H1 (cell line): Measurements from ENCODE around the gene TRAF4. TPM values are rescaled to one million over a fixed set of nuclear protein-coding genes. Genes with fewer than 3 reads are reported as not detected.

Experiments
- CTCF ChIA-PET: fragments of 300-600 bp; sonication (Branson Sonifier 250); formaldehyde crosslinking; loops from one replicate; lab custom pipeline; 2021; ENCODE audit not compliant: partially characterized antibody; lab: Charles Lee
- POLR2A ChIA-PET: fragments of 300-600 bp; sonication (Branson Sonifier 250); formaldehyde crosslinking; loops from one replicate; lab custom pipeline; 2021; ENCODE audit warnings: inconsistent platforms; ENCODE audit not compliant: partially characterized antibody; lab: Charles Lee
- DNase-seq, 2 experiments: peaks; one replicate each; pipeline versions ENCODE4 v3.0.0 to v3.0.0-alpha.2; 2010 to 2022; ENCODE audit warnings: low spot score in 2 of 2, low read depth in 1 of 2, mixed read lengths in 1 of 2
- FAIRE-seq: peaks from 2 replicates; lab custom pipeline; 2011; peaks lifted over from hg19 to GRCh38; lab: Jason Lieb, UNC
- H2AFZ ChIP-seq: 2 replicates; pipeline ENCODE4 v1.8.1; 2012; ENCODE audit warnings: low read length, inconsistent platforms
- H2AK5ac ChIP-seq: 2 replicates; pipeline ENCODE4 v1.6.1; 2013; ENCODE audit warnings: low read depth, low read length
- H2BK120ac ChIP-seq: replicated peaks from 2 replicates; pipeline ENCODE3; 2013; ENCODE audit warnings: low read depth, low read length, inconsistent platforms
- H2BK12ac ChIP-seq: 2 replicates; pipeline ENCODE4 v1.6.1; 2013; ENCODE audit warnings: low read depth, low read length
- H2BK15ac ChIP-seq: 2 replicates; pipeline ENCODE4 v1.6.1; 2013; ENCODE audit warnings: low read length
- H2BK20ac ChIP-seq: 2 replicates; pipeline ENCODE4 v1.6.1; 2013; ENCODE audit warnings: low read length
- H2BK5ac ChIP-seq: 2 replicates; pipeline ENCODE4 v1.6.1; 2013; ENCODE audit warnings: low read depth, low read length
- H3K14ac ChIP-seq: 2 replicates; pipeline ENCODE4 v1.6.1; 2013; ENCODE audit warnings: inconsistent platforms; ENCODE audit not compliant: insufficient read length
- H3K18ac ChIP-seq: 2 replicates; pipeline ENCODE4 v1.6.1; 2013; ENCODE audit warnings: low read length; ENCODE audit errors: extremely low read depth
- H3K23ac ChIP-seq: 2 replicates; pipeline ENCODE4 v1.6.1; 2013; ENCODE audit warnings: inconsistent platforms; ENCODE audit not compliant: insufficient read length
- H3K23me2 ChIP-seq: 2 replicates; pipeline ENCODE4 v1.6.1; 2013; ENCODE audit warnings: low read depth, low read length
- H3K27ac ChIP-seq: 2 replicates; pipeline ENCODE4 v1.6.1; 2011; ENCODE audit warnings: low read depth, low read length, inconsistent platforms
- H3K27me3 ChIP-seq, 4 experiments: replicated peaks in 1 of 4; 1 replicate in 1 of 4; 2 replicates in 3 of 4; pipeline versions ENCODE4 v1.6.1 to v1.8.1; 2011 to 2013; ENCODE audit warnings: low read length in 3 of 4, mild to moderate bottlenecking in 3 of 4, inconsistent platforms in 2 of 4, mixed read lengths in 2 of 4, moderate library complexity in 1 of 4; ENCODE audit not compliant: control insufficient read depth in 3 of 4, insufficient read depth in 3 of 4; ENCODE audit errors: extremely low read depth in 1 of 4
- H3K36me3 ChIP-seq, 4 experiments: 2 replicates each; pipeline versions ENCODE4 v1.6.1 to v1.8.1; 2011 to 2013; ENCODE audit warnings: mild to moderate bottlenecking in 4 of 4, low read length in 3 of 4, moderate library complexity in 2 of 4, control low read depth in 1 of 4, inconsistent platforms in 1 of 4; ENCODE audit not compliant: insufficient read depth in 4 of 4, control insufficient read depth in 2 of 4
- H3K4ac ChIP-seq: replicated peaks from 2 replicates; pipeline ENCODE3; 2013; ENCODE audit warnings: low read length, low read depth, mixed read lengths, inconsistent platforms; ENCODE audit not compliant: insufficient read length
- H3K4me1 ChIP-seq, 4 experiments: replicated peaks in 1 of 4; 1 replicate in 1 of 4; 2 replicates in 3 of 4; pipeline versions ENCODE4 v1.6.1 to v1.8.1; 2011 to 2013; ENCODE audit warnings: low read length in 3 of 4, inconsistent platforms in 2 of 4, mixed read lengths in 1 of 4; ENCODE audit not compliant: insufficient read depth in 4 of 4, control insufficient read depth in 3 of 4
- H3K4me2 ChIP-seq, 2 experiments: 2 replicates each; pipeline versions ENCODE4 v1.6.1 to v1.8.1; 2011 to 2013; ENCODE audit warnings: low read depth in 2 of 2, low read length in 2 of 2, control low read depth in 1 of 2, inconsistent platforms in 1 of 2, mild to moderate bottlenecking in 1 of 2; ENCODE audit not compliant: insufficient read depth in 1 of 2
- H3K4me3 ChIP-seq, 4 experiments: fragments of 200-600, 300-600 bp in 1 of 4; sonication (generic), shearing (Covaris generic), sonication (Bioruptor Twin) in 1 of 4; 2 replicates each; pipeline versions ENCODE4 v1.5.1 to v1.8.1; 2011 to 2016; ENCODE audit warnings: low read length in 4 of 4, low read depth in 3 of 4, control low read depth in 2 of 4, inconsistent platforms in 2 of 4, mild to moderate bottlenecking in 2 of 4, mixed read lengths in 1 of 4, moderate library complexity in 1 of 4; ENCODE audit not compliant: insufficient read depth in 2 of 4; ENCODE audit errors: extremely low read depth in 1 of 4
- H3K56ac ChIP-seq: replicated peaks from 2 replicates; pipeline ENCODE3; 2013; ENCODE audit warnings: low read depth, mild to moderate bottlenecking, mixed read lengths, low read length, inconsistent platforms; ENCODE audit not compliant: insufficient read length
- H3K79me1 ChIP-seq: 2 replicates; pipeline ENCODE4 v1.6.1; 2013; ENCODE audit warnings: low read depth, low read length, control low read depth
- H3K79me2 ChIP-seq, 2 experiments: 2 replicates each; pipeline versions ENCODE4 v1.6.1 to v1.8.1; 2012 to 2013; ENCODE audit warnings: low read length in 2 of 2, mild to moderate bottlenecking in 2 of 2, inconsistent platforms in 1 of 2; ENCODE audit not compliant: insufficient read depth in 2 of 2, control insufficient read depth in 1 of 2
- H3K9ac ChIP-seq, 4 experiments: replicated peaks in 1 of 4; 1 replicate in 1 of 4; 2 replicates in 3 of 4; pipeline versions ENCODE4 v1.6.1 to v1.8.1; 2011 to 2013; ENCODE audit warnings: low read depth in 3 of 4, low read length in 3 of 4, control low read depth in 2 of 4, mild to moderate bottlenecking in 2 of 4, moderate library complexity in 2 of 4, inconsistent platforms in 1 of 4; ENCODE audit errors: extremely low read depth in 1 of 4
- H3K9me3 ChIP-seq, 2 experiments: 2 replicates each; pipeline versions ENCODE4 v1.6.1 to v1.8.1; 2012 to 2013; ENCODE audit warnings: mild to moderate bottlenecking in 2 of 2, moderate library complexity in 2 of 2, control low read depth in 1 of 2, inconsistent platforms in 1 of 2, low read depth in 1 of 2, low read length in 1 of 2, mixed read lengths in 1 of 2; ENCODE audit not compliant: insufficient read depth in 2 of 2
- H4K20me1 ChIP-seq, 2 experiments: replicated peaks in 1 of 2; 2 replicates each; pipeline versions ENCODE3 to v1.8.1; 2011 to 2013; ENCODE audit warnings: inconsistent platforms in 2 of 2, low read length in 2 of 2, mild to moderate bottlenecking in 1 of 2; ENCODE audit not compliant: insufficient read depth in 2 of 2, control insufficient read depth in 1 of 2
- H4K5ac ChIP-seq: 2 replicates; pipeline ENCODE4 v1.6.1; 2013; ENCODE audit warnings: low read length, low read depth, mixed read lengths, inconsistent platforms; ENCODE audit not compliant: insufficient read length
- H4K8ac ChIP-seq: 2 replicates; pipeline ENCODE4 v1.8.0; 2013; ENCODE audit warnings: mild to moderate bottlenecking, moderate library complexity, low read length, inconsistent platforms; ENCODE audit not compliant: insufficient read depth; ENCODE audit errors: extremely low read depth
- H4K91ac ChIP-seq: replicated peaks from 2 replicates; pipeline ENCODE3; 2013; ENCODE audit warnings: low read length, mixed read lengths, inconsistent platforms; ENCODE audit not compliant: insufficient read length
- CEBPB ChIP-seq: IDR thresholded peaks from 2 replicates; pipeline ENCODE4 v1.6.1; 2012; ENCODE audit warnings: low read depth, low read length
- E2F6 ChIP-seq: IDR thresholded peaks from 2 replicates; pipeline ENCODE4 v1.6.1; 2012; ENCODE audit warnings: inconsistent platforms
- EGR1 ChIP-seq: IDR thresholded peaks from 2 replicates; pipeline ENCODE4 v1.6.1; 2011; ENCODE audit warnings: low read depth, low read length, borderline replicate concordance
- NANOG ChIP-seq: IDR thresholded peaks from 2 replicates; pipeline ENCODE4 v1.6.1; 2011; ENCODE audit warnings: low read length, low read depth, mild to moderate bottlenecking, inconsistent platforms; ENCODE audit not compliant: insufficient read depth, poor library complexity, severe bottlenecking
- POU5F1 ChIP-seq: IDR thresholded peaks from 2 replicates; pipeline ENCODE4 v1.6.1; 2011; ENCODE audit warnings: low read depth, mild to moderate bottlenecking, low read length, moderate library complexity
- SAP30 ChIP-seq: fragments of 300-600 bp; sonication (generic); IDR thresholded peaks from 2 replicates; pipeline ENCODE4 v1.7.1; 2012; ENCODE audit warnings: low read length, moderate library complexity, mild to moderate bottlenecking, inconsistent platforms; ENCODE audit not compliant: insufficient read depth, insufficient replicate concordance
- SIN3A ChIP-seq, 2 experiments: IDR thresholded peaks in 1 of 2; conservative IDR thresholded peaks in 1 of 2; 2 replicates each; pipeline ENCODE4 v1.6.1; 2011 to 2012; ENCODE audit warnings: low read length in 2 of 2, improper control_type of control experiment in 1 of 2, low read depth in 1 of 2, mild to moderate bottlenecking in 1 of 2
- TAF7 ChIP-seq: optimal IDR thresholded peaks from 2 replicates; pipeline ENCODE3; 2011; ENCODE audit warnings: low read depth, mild to moderate bottlenecking, inconsistent platforms, low read length, moderate library complexity, borderline replicate concordance
- TEAD4 ChIP-seq: IDR thresholded peaks from 2 replicates; pipeline ENCODE4 v1.6.1; 2012; ENCODE audit warnings: low read depth, low read length, inconsistent platforms, mixed read lengths
- ZNF274 ChIP-seq: IDR thresholded peaks from 2 replicates; pipeline ENCODE4 v1.7.0; 2012; ENCODE audit warnings: low read length, borderline replicate concordance; ENCODE audit errors: extremely low read depth
- WGBS, 2 experiments: shearing (Covaris generic) in 1 of 2; methylation state at CpG; one replicate each; pipeline versions ENCODE4 v1.1.6 to v1.1.7; 2013 to 2015; ENCODE audit warnings: low lambda C conversion rate in 2 of 2, mixed read lengths in 2 of 2, inconsistent platforms in 1 of 2, low coverage in 1 of 2, missing lambda C conversion rate in 1 of 2; ENCODE audit not compliant: insufficient replicate concordance in 2 of 2, insufficient coverage in 1 of 2, insufficient read length in 1 of 2; ENCODE audit errors: extremely low coverage in 1 of 2, missing lambda C conversion rate in 1 of 2; 5-methylcytosine and 5-hydroxymethylcytosine counted together
- polyA plus RNA-seq, 7 experiments: library from polyadenylated mRNA; depleted of rRNA in 3 of 7; stranded (reverse) in 5 of 7; unstranded in 2 of 7; fragments of >200 nt in 5 of 7; fragments of 200-250 nt in 2 of 7; gene quantifications; 1 replicate in 5 of 7; 2 replicates in 1 of 7; 4 replicates in 1 of 7; pipeline versions ENCODE4 v1.2.1 to v1.2.3, GENCODE V29; 2011 to 2013; ENCODE audit warnings: missing spikeins in 2 of 7, mixed read lengths in 2 of 7
- total RNA-seq: library from RNA; stranded (reverse); fragmentation: NEBNext Ultra II Directional; extraction: Animal tissue kit (Norgen Biotek cat#: 25700); gene quantifications from 2 replicates; pipeline ENCODE4 v1.2.1, GENCODE V29; 2021

The TRAF4 gene
- total and polyA plus RNA-seq, 2 of the 8 experiments (the other 6 are each of a cell fraction or from before 2014, with no cell fraction given): 167 to 170 TPM

DNA sequence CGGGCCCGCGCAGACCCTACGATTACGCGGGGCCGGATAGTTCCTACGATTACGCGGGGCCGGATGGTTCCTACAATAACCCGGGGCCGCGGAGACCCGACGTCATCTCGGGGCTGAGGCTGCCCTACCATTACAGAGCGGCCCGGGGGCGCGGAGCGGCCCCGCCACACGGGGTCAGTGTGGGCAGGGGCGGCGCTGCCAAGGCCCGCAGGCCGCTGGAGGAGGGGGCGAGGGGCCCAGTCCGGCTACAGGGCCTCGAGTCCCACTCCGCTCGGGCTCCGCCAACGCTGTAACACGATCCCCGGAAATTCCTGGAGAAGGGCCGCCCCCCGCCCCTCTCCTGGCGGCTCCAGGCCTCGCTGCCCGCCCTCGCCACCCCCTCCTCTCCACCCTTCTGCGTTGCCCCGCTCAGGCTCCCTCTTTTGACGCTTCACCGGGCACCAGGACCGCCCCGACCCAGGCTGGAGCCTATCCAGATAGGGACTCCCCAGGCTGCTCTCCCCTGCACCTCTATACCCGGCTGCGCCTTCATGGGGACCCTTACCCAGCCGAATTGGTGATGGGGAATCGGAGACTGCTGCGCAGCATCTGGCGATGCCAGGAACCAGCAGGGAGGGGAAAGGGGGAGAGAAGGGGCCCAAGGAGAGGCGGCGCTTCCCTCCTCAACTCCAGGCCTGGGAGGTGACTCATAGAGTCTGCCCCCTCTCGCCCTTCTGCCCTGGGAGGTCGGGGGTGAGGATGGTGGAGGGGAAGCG, 26.1 kb upstream of the TRAF4 start, which contains the start of gene RAB34:
RAB34 (minus strand) TSS at position 291 of the 755 bp plus-strand sequence. CDS start 602 bp downstream, outside the sequence.
- peak within 1 kb of the TSS; percentile 76 for H2AK5ac ChIP-seq
- ChIA-PET POLR2A (interaction anchor here (0.9 to 10.5 kb wide), 7 partner anchors 7 to 1193 kb away, joined by 3 to 258 read pairs (median 30); partner anchors contain the start of genes NEK8, RPL23A and TLCD1), CTCF (interaction anchor here (0.9 to 2.9 kb wide), 3 partner anchors 9 to 28 kb away, joined by 3 to 20 read pairs (median 3); partner anchors contain the start of gene TLCD1)
- peaks cover 19% of the 10 kb centered on the region for H3K23me2 ChIP-seq
- peak within 1 kb of the TSS; percentile 77 for H3K27ac ChIP-seq
- H3K36me3 ChIP-seq: peaks cover 18 to 44% (median 31%) of the 10 kb centered on the region in 4 experiments
- H3K9ac ChIP-seq: peak within 1 kb of the TSS; percentile 76 to 92 (median 81)
- peak within 1 kb of the TSS; percentile 74 for H3K56ac ChIP-seq
- peak within 1 kb of the TSS; percentile 96 for H2BK120ac ChIP-seq
- FAIRE-seq (no peak), DNase-seq (peak; percentile 80 to 92)
- no peaks in the 10 kb centered on the region for H3K9me3 ChIP-seq
- H2AFZ ChIP-seq: no peak within 1 kb of the TSS; the same call in 1 of the 2 replicates
- H4K5ac ChIP-seq: peak within 1 kb of the TSS; percentile 95
- H3K27me3 ChIP-seq: no peaks in the 10 kb centered on the region
- H2BK5ac ChIP-seq: peak within 1 kb of the TSS; percentile 99
- H3K4me2 ChIP-seq: peak within 1 kb of the TSS; percentile 87 to 99
- no peak within 1 kb of the TSS for H3K14ac ChIP-seq
- H3K4me3 ChIP-seq: peak within 1 kb of the TSS; percentile 95 to 100 (median 98)
- H3K79me2 ChIP-seq: peaks cover 8 to 47% of the 10 kb centered on the region in 2 experiments
- peaks cover 13% of the 10 kb centered on the region; the same call in 1 of the 2 replicates for H3K79me1 ChIP-seq
- H2BK20ac ChIP-seq: peak within 1 kb of the TSS; percentile 56
- H3K18ac ChIP-seq: peak within 1 kb of the TSS; percentile 99
- WGBS, 2 experiments: 2% methylated on average over 16 of the region's 60 CpGs; no CpG with 5 or more reads in 1 of the 2 experiments
- H4K20me1 ChIP-seq: peaks cover 6 to 18% of the 10 kb centered on the region in 2 experiments
- peak within 1 kb of the TSS; percentile 75 for H2BK12ac ChIP-seq
- H2BK15ac ChIP-seq: peak within 1 kb of the TSS; percentile 95
- peak within 1 kb of the TSS; percentile 90 for H4K8ac ChIP-seq
- H3K4ac ChIP-seq: peak within 1 kb of the TSS; percentile 98
- H4K91ac ChIP-seq: peak within 1 kb of the TSS; percentile 79
- no peak within 1 kb of the TSS for H3K23ac ChIP-seq
- peaks cover 4 to 14% (median 8%) of the 10 kb centered on the region in 4 experiments for H3K4me1 ChIP-seq
- TF ChIP-seq ZNF274 (no peak), SIN3A (conservative IDR thresholded peaks at IDR 0.05 in 1 of 2, IDR thresholded peaks at IDR 0.05 in 1 of 2; ENCODE audit: low read depth in 1 of 2, low read length in 2 of 2) (peak; percentile 25 to 49; a peak in 1 of 4 replicates), TEAD4 (peak; percentile 74), TAF7 (peak; percentile 65), NANOG (no peak), SAP30 (no peak), CEBPB (no peak), E2F6 (peak; percentile 48), POU5F1 (no peak), EGR1 (peak; percentile 83; the same call in 1 of the 2 replicates)
